GM21423 (cell line): ENCODE data around the gene RC3H2.

Source experiments
- ATAC-seq: cut with Tn5 transposase; IDR thresholded peaks from one replicate; pipeline ENCODE4 v1.9.1; 2021; ENCODE audit warnings: mild to moderate bottlenecking, moderate library complexity; ENCODE audit not compliant: unreplicated experiment

The RC3H2 gene

GRCh38 chr9:122807271-122807900, 97.8 kb downstream of the RC3H2 start:
- ATAC-seq = no peak

- no peak for ATAC-seq
These were observed 98.5 kb downstream of the RC3H2 start for GRCh38 chr9:122806661-122807060.

- ATAC-seq = no peak
These were observed 104.8 kb downstream of the RC3H2 start, which contains the start of gene OR1K1 for GRCh38 chr9:122800066-122801060. TSS of gene OR1K1 (plus strand) at chr9:122800123. CDS start at chr9:122800123, 0 bp downstream.

- ATAC-seq = no peak
These were observed 107.7 kb downstream of the RC3H2 start for GRCh38 chr9:122797316-122798063.
